Bronchial epithelial cell (primary cell): Measurements from ENCODE around the gene RTKN. TPM values are rescaled to one million over a fixed set of nuclear protein-coding genes. Genes with fewer than 3 reads are reported as not detected.
"Not testable (repeated sequence)": the region's sequence is repeated elsewhere in the genome, so short reads cannot be mapped to it uniquely, and the experiment has no call there.

Source experiments
- DNase-seq: peaks from one replicate; pipeline ENCODE4 v3.0.0-alpha.2; 2010; ENCODE audit warnings: low read depth
- FAIRE-seq: peaks from 2 replicates; lab custom pipeline; 2011; peaks lifted over from hg19 to GRCh38; lab: Jason Lieb, UNC
- H3K27me3 ChIP-seq: 2 replicates; pipeline ENCODE4 v1.5.1; 2011; ENCODE audit warnings: low read length; ENCODE audit not compliant: control insufficient read depth, insufficient read depth
- H3K36me3 ChIP-seq: 2 replicates; pipeline ENCODE4 v1.5.1; 2011; ENCODE audit warnings: low read length; ENCODE audit not compliant: control insufficient read depth, insufficient read depth
- H3K4me3 ChIP-seq: 2 replicates; pipeline ENCODE4 v1.5.1; 2011; ENCODE audit warnings: mild to moderate bottlenecking, low read depth, low read length, control low read depth
- CTCF ChIP-seq: IDR thresholded peaks from 2 replicates; pipeline ENCODE4 v1.5.1; 2011; ENCODE audit warnings: mild to moderate bottlenecking, moderate library complexity, low read length, control low read depth, inconsistent platforms; ENCODE audit not compliant: insufficient read depth, severe bottlenecking
- total RNA-seq: library from RNA; depleted of rRNA; stranded (reverse); fragments of >200 nt; gene quantifications from 2 replicates; pipeline ENCODE4 v1.2.1, GENCODE V29; 2014

The RTKN gene
- total RNA-seq, 1 donor from 2014 or later: 22.1 TPM

GRCh38 chr2:74472945-74473258 is 31.2 kb upstream of the RTKN start:
- DNase-seq (peak; percentile 10), FAIRE-seq (no peak)
- peaks cover 6% of the 10 kb centered on the region for H3K36me3 ChIP-seq
- no peaks in the 10 kb centered on the region for H3K27me3 ChIP-seq
- peak overlapping the region; percentile 84 for H3K4me3 ChIP-seq
- TF ChIP-seq CTCF: no peak

- peak within 1 kb of the TSS; percentile 84 for H3K4me3 ChIP-seq
- DNase-seq: peak; percentile 87
- FAIRE-seq: no peak
- H3K27me3 ChIP-seq: no peaks in the 10 kb centered on the region
- no peak for TF ChIP-seq CTCF
- H3K36me3 ChIP-seq: peaks cover 6% of the 10 kb centered on the region
Measured at GRCh38 chr2:74472086-74472944, 30.6 kb upstream of the RTKN start, which contains the start of gene MRPL53. Gene MRPL53, minus strand, starts transcription at chr2:74472680. Its CDS starts 20 bp downstream, at chr2:74472660.

GRCh38 chr2:74471332-74472065 is 29.8 kb upstream of the RTKN start:
- H3K4me3 ChIP-seq: peak overlapping the region; percentile 84
- DNase-seq (no peak), FAIRE-seq (no peak)
- H3K27me3 ChIP-seq: no peaks in the 10 kb centered on the region
- no peak for TF ChIP-seq CTCF
- H3K36me3 ChIP-seq: peaks cover 4% of the 10 kb centered on the region

GRCh38 chr2:74470742-74471141 is 29.0 kb upstream of the RTKN start:
- FAIRE-seq, H3K27me3 ChIP-seq, H3K4me3 ChIP-seq, DNase-seq, H3K36me3 ChIP-seq: not testable (repeated sequence)

- Histone ChIP-seq H3K27me3 (no peaks in the 10 kb centered on the region), H3K4me3 (peak overlapping the region; percentile 92), H3K36me3 (peaks cover 10% of the 10 kb centered on the region)
- no peak for FAIRE-seq
- no peak for TF ChIP-seq CTCF
- DNase-seq: no peak
Measured at GRCh38 chr2:74464406-74464805, 22.7 kb upstream of the RTKN start.

GRCh38 chr2:74462786-74463105 is 21.0 kb upstream of the RTKN start:
- FAIRE-seq (no peak), DNase-seq (no peak)
- Histone ChIP-seq H3K4me3 (no peak overlapping the region), H3K36me3 (peaks cover 10% of the 10 kb centered on the region), H3K27me3 (no peaks in the 10 kb centered on the region)
- TF ChIP-seq CTCF: no peak
